ENCODE results near the gene CCDC172.
"Not testable (repeated sequence)": the region's sequence is repeated elsewhere in the genome, so short reads cannot be mapped to it uniquely, and the experiment has no call there.

CCDC172 gene

DNA sequence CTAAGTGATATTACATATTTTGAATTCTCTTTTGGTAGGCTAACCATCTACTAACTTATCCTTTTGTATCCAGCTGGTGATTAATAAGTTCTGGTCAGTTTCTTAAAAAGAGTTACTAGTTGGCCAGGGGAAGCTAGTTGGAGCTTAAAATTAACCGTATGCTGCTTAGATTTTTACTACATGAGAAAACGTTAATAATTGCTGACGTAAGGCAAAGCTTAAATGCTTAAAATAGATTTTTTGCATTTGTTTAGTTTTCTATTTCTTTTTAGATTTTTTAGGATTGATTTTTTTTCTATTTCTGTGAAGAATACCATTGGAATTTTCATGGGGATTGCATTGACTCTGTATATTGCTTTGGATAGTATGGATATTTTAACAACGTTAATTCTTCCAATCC, 32.6 kb downstream of the CCDC172 start:
- TF ChIP-seq CTCF (IDR thresholded peaks at IDR 0.05; ENCODE audit: low read length, missing control alignments) = no peak
- no peak overlapping the region for H3K4me3 ChIP-seq (replicated peaks; ENCODE audit: low read depth, low read length)
- no peak for DNase-seq (ENCODE audit: low read depth)

- DNase-seq (ENCODE audit: low read depth) = no peak
- no peak overlapping the region for H3K4me3 ChIP-seq (replicated peaks; ENCODE audit: low read depth, low read length)
- no peak for TF ChIP-seq CTCF (IDR thresholded peaks at IDR 0.05; ENCODE audit: low read length, missing control alignments)
Observed at GRCh38 chr10:116364868-116365267, 40.6 kb downstream of the CCDC172 start.

DNA sequence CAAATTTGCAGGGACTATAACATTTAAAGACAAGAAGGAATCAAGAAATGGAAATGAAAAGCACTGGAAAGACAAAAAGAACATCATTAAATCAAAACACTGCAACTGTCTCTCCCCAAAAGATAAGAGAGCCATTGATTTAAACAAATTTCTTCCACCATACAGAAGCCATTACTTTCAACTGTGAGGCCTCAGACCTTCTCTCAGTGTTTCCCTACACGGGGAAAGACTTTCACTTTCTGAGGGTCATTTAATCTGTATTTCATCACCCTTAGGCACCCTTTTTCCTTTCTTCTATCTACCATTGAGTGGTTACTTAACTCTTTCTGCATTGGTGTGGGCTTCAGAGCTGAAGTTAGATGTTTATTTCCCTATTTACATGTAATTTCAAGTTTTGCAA, 47.5 kb downstream of the CCDC172 start:
- TF ChIP-seq CTCF (IDR thresholded peaks at IDR 0.05; ENCODE audit: low read length, missing control alignments) = no peak

GRCh38 chr10:116382290-116382689, 58.0 kb downstream of the CCDC172 start:
- TF ChIP-seq CTCF (IDR thresholded peaks at IDR 0.05; ENCODE audit: low read length, missing control alignments) = no peak
- DNase-seq (ENCODE audit: low read depth) = no peak

More for the DNA sequence above, 47.5 kb downstream of the CCDC172 start:
- DNase-seq (ENCODE audit: low read depth) = no peak
- no peak overlapping the region for H3K4me3 ChIP-seq (replicated peaks; ENCODE audit: low read depth, low read length)

DNA sequence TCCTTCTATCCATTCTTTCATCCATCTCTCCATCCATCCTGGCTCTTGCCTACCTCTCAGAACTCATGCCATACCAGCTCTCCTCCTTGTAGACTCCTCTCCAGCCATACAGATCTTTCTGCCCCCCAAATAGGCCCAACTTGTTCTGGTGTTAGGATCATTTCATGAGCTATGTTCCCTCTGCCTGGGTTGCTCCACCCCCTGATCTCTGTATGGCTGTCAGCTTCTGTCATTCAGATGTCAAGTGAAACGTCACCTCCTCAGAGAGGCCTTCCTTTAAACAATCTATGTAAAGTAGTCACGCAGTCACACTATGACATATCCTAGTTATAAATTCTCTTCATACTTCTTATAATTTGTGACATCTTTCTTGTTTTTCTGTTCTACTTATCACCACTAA, 61.1 kb downstream of the CCDC172 start:
- TF ChIP-seq CTCF (IDR thresholded peaks at IDR 0.05; ENCODE audit: low read length, missing control alignments) = no peak
- no peak for DNase-seq (ENCODE audit: low read depth)
- no peak overlapping the region for H3K4me3 ChIP-seq (replicated peaks; ENCODE audit: low read depth, low read length)

More at GRCh38 chr10:116382290-116382689, 58.0 kb downstream of the CCDC172 start:
- no peak overlapping the region for H3K4me3 ChIP-seq (replicated peaks; ENCODE audit: low read depth, low read length)

DNA sequence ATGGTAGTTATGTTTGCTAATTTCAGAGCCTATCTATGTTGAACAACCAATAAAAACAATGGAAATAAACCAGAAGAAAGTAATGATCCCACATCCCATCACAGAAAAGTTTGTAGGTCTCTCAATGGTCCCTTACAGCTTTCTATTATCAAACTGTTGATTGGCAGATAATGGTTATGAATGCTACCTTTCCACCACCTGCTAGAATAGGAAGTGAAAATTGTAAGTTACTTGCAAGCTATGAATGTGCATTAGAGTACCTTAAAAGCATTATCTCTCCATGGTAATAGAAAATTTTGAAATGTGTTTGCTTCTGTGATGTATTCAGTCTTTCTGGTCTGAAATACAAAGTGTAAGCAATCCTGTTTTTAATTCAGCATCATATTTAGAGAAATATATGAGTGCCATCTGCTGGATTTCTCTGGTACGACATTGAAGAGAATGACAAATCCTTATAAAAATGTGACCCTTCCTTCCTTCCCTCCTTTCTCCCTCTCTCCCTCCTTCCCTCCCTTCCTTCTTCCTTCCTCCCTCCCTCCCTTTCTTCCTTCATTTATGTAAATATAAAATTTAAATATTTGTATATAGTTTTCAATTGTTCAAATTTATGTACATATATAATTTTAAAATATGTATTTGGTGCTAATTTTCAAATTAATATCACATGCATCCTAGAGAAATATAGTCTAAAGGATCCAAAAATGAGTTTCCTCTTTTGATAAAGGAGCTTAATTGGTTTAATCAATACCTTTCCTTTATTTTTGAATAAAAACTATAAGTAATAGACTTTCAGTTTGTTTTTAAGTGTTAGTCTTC, 62.0 kb downstream of the CCDC172 start:
- no peak overlapping the region for H3K4me3 ChIP-seq (replicated peaks; ENCODE audit: low read depth, low read length)
- TF ChIP-seq CTCF (IDR thresholded peaks at IDR 0.05; ENCODE audit: low read length, missing control alignments) = peak; percentile 55
- peak; percentile 53 for DNase-seq (ENCODE audit: low read depth)

DNA sequence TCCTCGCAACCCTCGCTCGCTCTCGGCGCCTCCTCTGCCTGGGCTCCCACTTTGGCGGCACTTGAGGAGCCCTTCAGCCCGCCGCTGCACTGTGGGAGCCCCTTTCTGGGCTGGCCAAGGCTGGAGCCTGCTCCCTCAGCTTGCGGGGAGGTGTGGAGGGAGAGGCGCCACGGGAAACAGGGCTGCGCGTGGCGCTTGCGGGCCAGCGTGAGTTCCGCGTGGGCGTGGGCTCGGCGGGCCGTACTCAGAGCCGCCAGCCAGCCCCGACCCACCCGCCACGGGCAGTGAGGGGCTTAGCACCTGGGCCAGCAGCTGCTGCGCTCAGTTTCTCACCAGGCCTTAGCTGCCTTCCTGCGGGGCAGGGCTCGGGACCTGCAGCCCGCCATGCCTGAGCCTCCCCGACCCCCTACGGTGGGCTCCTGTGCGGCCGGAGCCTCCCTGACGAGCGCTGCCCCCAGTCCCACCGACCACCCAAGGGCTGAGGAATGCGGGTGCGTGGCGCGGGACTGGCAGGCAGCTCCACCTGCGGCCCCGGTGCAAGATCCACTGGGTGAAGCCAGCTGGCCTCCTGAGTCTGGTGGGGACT, 69.1 kb downstream of the CCDC172 start:
- H3K4me3 ChIP-seq (replicated peaks; ENCODE audit: low read depth, low read length); DNase-seq (ENCODE audit: low read depth): not testable (repeated sequence)

All from fibroblast of pulmonary artery (primary cell).